Activated CD4-positive, alpha-beta T cell treated with anti-CD3 and anti-CD28 coated beads for 24 hours (primary cell): ENCODE results near the gene IFT25.
"Not testable (repeated sequence)": the region's sequence is repeated elsewhere in the genome, so short reads cannot be mapped to it uniquely, and the experiment has no call there.

Experiments used
- DNase-seq, 2 donors: peaks; one replicate each; pipeline ENCODE4 v3.0.0-alpha.2; 2020; ENCODE audit warnings: low read depth in 2 of 2

The IFT25 gene

DNA sequence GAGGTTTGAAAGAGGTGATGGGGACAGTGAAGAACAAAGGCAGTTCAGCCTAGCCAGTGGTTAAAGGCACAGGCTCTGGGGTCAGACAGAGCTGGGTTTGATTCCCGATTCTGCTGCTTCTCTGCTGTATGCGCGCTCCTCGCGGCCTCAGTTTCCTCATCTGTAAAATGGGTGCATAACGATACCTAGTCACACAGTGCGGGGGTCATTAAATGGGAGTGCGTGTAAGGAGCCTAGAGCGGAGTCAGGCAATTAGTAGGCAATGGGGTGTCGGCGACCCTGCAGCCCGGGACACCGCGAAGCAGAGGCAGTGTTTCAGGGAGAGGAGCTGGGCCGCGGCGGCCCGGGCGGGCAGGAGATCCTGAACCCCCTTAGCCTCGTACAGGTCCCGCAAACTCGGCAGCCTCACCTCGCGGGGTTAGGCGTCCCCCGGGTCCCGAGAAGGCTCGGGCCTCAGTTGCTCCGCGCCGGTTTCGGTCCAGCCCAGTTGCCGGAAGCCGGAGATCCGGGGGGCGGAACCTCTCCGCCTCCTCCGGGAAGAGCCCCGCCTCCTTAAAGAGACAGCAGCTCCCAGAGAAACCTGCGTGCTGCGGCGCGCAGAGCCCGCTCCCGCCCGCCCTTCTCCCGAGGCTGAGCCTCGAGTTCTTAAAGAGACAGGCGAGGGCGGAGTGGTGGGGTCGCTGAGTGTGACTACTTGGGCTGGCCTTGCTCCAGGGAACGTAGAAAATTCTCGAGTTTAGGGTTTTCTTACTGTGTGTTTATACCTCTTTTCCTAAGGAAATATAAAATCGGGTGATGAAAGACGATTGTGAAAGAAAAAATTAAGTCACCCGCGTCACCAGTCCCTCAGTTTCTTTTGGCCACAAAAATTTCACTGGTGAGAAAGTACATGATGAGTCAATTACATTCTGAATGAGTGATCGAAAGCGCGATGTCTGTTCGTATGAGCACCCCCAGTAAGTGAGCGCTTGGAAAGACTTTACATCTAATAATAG is 55.9 kb downstream of the IFT25 start, which contains the start of gene YIPF1:
TSS of gene YIPF1 (minus strand) at position 494 of the 995 bp plus-strand sequence. CDS start 860 bp downstream, outside the sequence.
- DNase-seq, result peak; percentile 72 to 78

DNA sequence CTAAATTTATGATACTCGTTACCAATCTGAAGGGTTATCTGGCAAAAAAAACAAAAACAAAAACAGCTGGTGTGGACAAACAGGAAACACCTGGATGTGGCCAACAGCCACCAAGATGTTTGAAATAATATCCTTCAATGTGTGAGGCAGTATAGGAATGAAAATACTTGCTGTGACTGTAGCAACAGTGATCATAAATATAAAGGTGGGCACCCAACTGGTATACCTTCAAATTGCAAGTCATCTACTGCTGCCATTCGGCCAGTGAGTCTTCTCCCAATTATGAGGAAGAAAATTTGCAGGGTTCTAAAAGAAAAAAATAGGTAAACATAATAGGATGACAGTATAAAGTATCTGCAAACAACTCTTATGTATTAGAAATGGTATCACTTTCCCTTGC is 56.8 kb downstream of the IFT25 start:
- DNase-seq, result no peak

DNA sequence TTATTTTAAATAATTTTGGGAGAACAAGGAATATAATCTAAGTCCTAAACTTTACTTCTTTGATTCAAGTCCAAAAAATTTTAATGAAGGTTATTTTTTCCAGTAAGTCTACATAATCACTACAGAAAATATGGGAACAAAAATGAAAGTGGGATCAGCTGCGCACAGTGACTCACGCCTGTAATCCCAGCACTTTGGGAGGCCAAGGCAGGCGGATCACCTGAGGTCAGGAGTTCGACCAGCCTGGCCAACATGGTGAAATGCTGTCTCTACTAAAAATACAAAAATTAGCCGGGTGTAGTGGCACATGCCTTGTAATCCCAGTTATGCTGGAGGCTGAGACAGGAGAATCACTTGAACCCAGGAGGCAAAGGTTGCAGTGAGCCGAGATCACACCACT is 61.9 kb downstream of the IFT25 start:
- DNase-seq, result not testable (repeated sequence)

GRCh38 chr1:53881853-53882252 is 63.6 kb downstream of the IFT25 start:
- DNase-seq, result not testable (repeated sequence)

DNA sequence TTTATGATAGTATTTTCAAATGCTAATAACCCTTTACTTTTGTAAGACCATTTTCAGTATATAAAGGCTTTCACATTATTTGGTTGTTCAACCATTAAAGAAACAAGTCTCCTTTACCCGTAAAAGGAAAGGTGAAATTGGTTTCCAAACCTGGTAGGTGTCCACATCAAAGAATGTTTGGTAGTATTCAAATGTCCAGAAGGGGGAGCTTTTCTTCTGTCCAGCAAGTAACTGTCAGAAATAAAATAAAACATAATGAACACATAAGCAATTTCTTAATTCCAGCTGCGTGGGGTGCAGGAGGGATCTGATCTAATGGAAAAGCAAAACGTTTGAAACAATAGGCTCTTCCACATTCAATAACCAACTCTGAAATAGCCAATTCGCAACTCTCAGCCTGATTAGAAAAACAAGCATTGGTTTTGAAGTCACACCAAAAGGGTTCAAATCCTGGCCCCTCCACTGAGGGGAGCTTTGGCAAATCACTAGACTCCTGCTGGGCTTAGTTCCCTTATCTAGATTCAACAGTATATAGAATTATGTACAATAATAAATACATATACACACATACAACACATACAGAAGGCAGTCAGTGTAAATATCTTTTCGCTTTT is 66.9 kb downstream of the IFT25 start:
- DNase-seq, result no peak

GRCh38 chr1:53875150-53875549 is 70.3 kb downstream of the IFT25 start:
- not testable (repeated sequence) for DNase-seq

- DNase-seq, result no peak
Measured at GRCh38 chr1:53871773-53872484, 73.6 kb downstream of the IFT25 start.
